WERI-Rb-1 (cell line): ENCODE data around the gene PDE4A.
"Not testable (repeated sequence)": the region's sequence is repeated elsewhere in the genome, so short reads cannot be mapped to it uniquely, and the experiment has no call there.

Experiments used
- DNase-seq: peaks from one replicate; pipeline ENCODE4 v3.0.0-alpha.2; 2020
- H3K27ac ChIP-seq: fragments of 250-450 bp; sonication (Bioruptor Pico); 2 replicates; pipeline ENCODE4 v1.5.1; 2020; ENCODE audit warnings: mild to moderate bottlenecking, moderate library complexity
- H3K27me3 ChIP-seq: fragments of 250-450 bp; sonication (Bioruptor Pico); 2 replicates; pipeline ENCODE4 v1.5.1; 2021; ENCODE audit warnings: mild to moderate bottlenecking, low read depth, moderate library complexity; ENCODE audit not compliant: insufficient read depth, severe bottlenecking
- H3K36me3 ChIP-seq: fragments of 250-450 bp; sonication (Bioruptor Pico); 2 replicates; pipeline ENCODE4 v1.5.1; 2020; ENCODE audit warnings: mild to moderate bottlenecking, moderate library complexity
- H3K4me3 ChIP-seq: 2 replicates; pipeline ENCODE4 v1.5.1; 2011; ENCODE audit warnings: low read depth, mild to moderate bottlenecking, control low read depth, low read length
- H3K9me3 ChIP-seq: fragments of 250-450 bp; sonication (Bioruptor Pico); 2 replicates; pipeline ENCODE4 v1.5.1; 2021; ENCODE audit warnings: mild to moderate bottlenecking, moderate library complexity; ENCODE audit not compliant: severe bottlenecking
- CTCF ChIP-seq: IDR thresholded peaks from 2 replicates; pipeline ENCODE4 v1.5.1; 2011; ENCODE audit warnings: low read depth, mild to moderate bottlenecking, control low read depth, inconsistent platforms, low read length

Gene PDE4A

GRCh38 chr19:10380313-10381102 is 39.8 kb upstream of the PDE4A start, which contains the start of gene TYK2:
TYK2 (minus strand) TSS chr19:10380572; CDS start chr19:10378406, 2,166 bp downstream.
- no peak for TF ChIP-seq CTCF

GRCh38 chr19:10383223-10383499 is 37.2 kb upstream of the PDE4A start:
- DNase-seq, H3K4me3 ChIP-seq, H3K9me3 ChIP-seq, H3K27ac ChIP-seq, H3K27me3 ChIP-seq, H3K36me3 ChIP-seq: not testable (repeated sequence)

More at GRCh38 chr19:10380313-10381102, 39.8 kb upstream of the PDE4A start, which contains the start of gene TYK2:
- no peaks in the 10 kb centered on the region for H3K9me3 ChIP-seq
- H3K27ac ChIP-seq = peak within 1 kb of the TSS; percentile 78
- peak; percentile 98 for DNase-seq
- H3K27me3 ChIP-seq = no peaks in the 10 kb centered on the region
- peaks cover 16% of the 10 kb centered on the region for H3K36me3 ChIP-seq
- H3K4me3 ChIP-seq = peak within 1 kb of the TSS; percentile 88

- no peaks in the 10 kb centered on the region for H3K9me3 ChIP-seq
- DNase-seq = no peak
- H3K36me3 ChIP-seq = no peaks in the 10 kb centered on the region
- no peak overlapping the region for H3K4me3 ChIP-seq
- no peak overlapping the region for H3K27ac ChIP-seq
- H3K27me3 ChIP-seq = no peaks in the 10 kb centered on the region
- TF ChIP-seq CTCF = no peak
These were observed 35.8 kb upstream of the PDE4A start for GRCh38 chr19:10384580-10384979.

- peak; percentile 83 for DNase-seq
- H3K27ac ChIP-seq = no peak overlapping the region
- no peak overlapping the region for H3K4me3 ChIP-seq
- peak; percentile 80 for TF ChIP-seq CTCF
- H3K27me3 ChIP-seq = no peaks in the 10 kb centered on the region
- peaks cover 30% of the 10 kb centered on the region for H3K36me3 ChIP-seq
- H3K9me3 ChIP-seq = no peaks in the 10 kb centered on the region
These were observed 31.4 kb upstream of the PDE4A start for GRCh38 chr19:10388957-10389356.

- no peaks in the 10 kb centered on the region for H3K27me3 ChIP-seq
- H3K27ac ChIP-seq = no peak overlapping the region
- no peak overlapping the region for H3K4me3 ChIP-seq
- peak; percentile 24 for DNase-seq
- H3K36me3 ChIP-seq = peaks cover 39% of the 10 kb centered on the region
- no peaks in the 10 kb centered on the region for H3K9me3 ChIP-seq
- TF ChIP-seq CTCF = peak; percentile 53
These were observed 30.5 kb upstream of the PDE4A start for GRCh38 chr19:10389863-10390262.

GRCh38 chr19:10390652-10391286 is 29.6 kb upstream of the PDE4A start:
- Histone ChIP-seq H3K4me3 (no peak overlapping the region), H3K27me3 (no peaks in the 10 kb centered on the region), H3K9me3 (no peaks in the 10 kb centered on the region), H3K36me3 (peaks cover 45% of the 10 kb centered on the region), H3K27ac (no peak overlapping the region)
- peak; percentile 88 for TF ChIP-seq CTCF
- DNase-seq = peak; percentile 71
